GM21423 (cell line): ENCODE data around the gene KCNQ1.
"Not testable (repeated sequence)": the region's sequence is repeated elsewhere in the genome, so short reads cannot be mapped to it uniquely, and the experiment has no call there.

Source experiments
- ATAC-seq: cut with Tn5 transposase; IDR thresholded peaks from one replicate; pipeline ENCODE4 v1.9.1; 2021; ENCODE audit warnings: mild to moderate bottlenecking, moderate library complexity; ENCODE audit not compliant: unreplicated experiment

Gene KCNQ1

DNA sequence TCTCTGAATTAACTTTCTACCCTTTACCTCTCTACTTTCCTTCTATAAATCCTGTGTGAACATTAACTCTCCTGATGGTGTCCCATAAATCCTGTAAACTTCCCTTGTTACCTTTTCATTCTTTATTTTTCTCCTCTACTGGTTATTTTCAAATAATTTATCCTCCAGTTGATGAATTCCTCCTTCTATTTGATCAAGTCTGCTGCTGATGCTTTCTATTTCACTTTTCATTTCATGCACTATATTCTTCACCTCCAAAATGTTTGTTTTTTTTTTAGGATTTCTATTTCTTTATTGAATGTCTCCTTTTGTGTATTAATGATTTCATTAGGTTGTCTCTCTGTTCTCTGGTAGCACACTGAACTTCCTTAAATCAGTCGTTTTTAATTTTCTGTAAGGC is 186.4 kb downstream of the KCNQ1 start:
- no peak for ATAC-seq

DNA sequence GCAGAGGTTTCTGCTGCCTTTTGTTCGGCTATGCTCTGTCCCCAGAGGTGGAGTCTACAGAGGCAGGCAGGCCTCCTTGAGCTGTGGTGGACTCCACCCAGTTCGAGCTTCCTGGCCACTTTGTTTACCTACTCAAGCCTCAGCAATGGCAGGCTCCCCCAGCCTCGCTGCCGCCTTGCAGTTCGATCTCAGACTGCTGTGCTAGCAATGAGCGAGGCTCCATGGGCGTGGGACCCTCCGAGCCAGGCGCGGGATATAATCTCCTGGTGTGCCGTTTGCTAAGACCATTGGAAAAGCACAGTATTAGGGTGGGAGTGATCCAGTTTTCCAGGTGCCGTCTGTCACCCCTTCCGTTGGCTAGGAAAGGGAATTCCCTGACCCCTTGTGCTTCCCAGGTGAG is 195.0 kb downstream of the KCNQ1 start:
- not testable (repeated sequence) for ATAC-seq

DNA sequence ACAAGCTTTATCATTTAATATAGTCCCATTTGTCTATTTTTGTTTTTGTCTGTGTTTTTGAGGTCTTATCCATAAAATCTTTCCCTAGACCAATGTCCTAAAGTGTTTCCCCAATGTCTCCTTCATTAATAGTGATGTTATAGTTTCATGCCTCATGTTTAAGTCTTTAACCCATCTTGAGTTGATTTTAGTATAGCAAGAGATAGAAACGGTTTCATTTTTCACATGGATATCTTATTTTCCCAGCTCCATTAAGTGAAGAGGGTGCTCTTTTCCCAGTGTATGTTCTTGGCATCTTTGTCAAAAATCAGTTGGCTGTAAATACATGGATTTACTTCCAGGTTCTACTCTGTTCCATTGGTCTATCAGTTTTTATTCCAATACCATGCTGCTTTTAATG is 196.8 kb downstream of the KCNQ1 start:
- ATAC-seq: no peak

DNA sequence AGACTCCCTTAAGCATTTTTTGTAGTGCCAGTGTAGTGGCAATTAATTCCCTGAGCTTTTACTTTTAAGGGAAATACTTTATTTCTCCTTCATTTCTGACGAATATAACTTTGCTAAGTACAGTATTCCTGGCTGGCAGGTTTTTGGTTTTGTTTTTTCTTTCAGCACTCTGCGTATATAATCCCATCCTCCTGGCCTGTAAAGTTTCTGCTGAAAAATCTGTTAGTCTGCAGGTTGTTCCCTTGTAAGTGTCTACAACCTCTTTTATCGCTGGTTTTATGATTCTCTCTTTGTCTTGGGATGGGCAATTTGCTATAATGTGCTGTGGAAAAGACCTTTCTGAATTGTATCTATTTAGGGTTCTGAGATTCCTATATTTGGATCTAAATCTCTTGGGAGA is 198.9 kb downstream of the KCNQ1 start:
- no peak for ATAC-seq

DNA sequence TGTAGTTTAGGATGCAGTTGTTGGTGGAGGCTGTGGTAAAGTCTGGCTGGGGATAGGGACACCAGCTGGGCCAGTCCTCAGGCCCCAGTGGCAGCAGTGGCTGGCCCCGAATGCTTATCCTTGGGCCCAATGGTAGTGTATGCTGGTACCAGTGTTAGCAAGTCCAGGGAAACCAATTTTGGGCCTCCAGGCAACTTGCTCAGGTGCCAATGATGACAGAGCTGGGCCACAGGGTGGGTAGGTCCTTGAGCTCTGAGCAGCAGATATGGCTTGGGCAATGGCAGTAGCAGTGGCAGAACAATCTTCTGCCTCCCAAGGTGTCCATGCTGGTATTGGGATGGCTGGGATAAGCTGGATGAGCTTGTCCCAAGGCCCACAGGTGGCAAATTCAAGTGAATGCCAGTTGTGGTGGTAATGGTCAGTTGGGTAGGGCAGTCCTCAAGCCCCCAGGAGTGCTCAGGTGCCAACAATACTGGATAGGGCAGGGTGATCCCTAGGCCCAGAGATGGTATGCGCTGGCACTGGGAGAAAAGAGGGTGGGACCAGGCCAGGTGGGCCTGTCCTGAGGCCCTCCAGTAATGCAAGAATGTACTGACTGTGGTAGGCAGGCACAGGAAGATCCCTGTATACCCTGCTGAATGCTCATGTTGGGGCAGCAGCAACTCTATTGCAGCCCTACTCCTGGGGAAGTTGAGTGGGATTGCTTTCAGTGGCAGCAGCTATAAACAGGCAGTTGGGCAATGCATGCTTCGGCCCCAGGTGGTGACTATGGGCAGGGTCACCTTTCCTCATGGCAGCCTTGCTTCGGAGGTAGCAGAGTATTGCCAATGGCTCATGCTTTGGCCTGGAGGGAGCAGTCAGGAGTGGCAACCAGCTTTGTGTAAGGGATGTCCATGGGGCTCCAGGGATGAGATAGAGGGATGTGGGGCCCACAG is 200.3 kb downstream of the KCNQ1 start:
- no peak for ATAC-seq

DNA sequence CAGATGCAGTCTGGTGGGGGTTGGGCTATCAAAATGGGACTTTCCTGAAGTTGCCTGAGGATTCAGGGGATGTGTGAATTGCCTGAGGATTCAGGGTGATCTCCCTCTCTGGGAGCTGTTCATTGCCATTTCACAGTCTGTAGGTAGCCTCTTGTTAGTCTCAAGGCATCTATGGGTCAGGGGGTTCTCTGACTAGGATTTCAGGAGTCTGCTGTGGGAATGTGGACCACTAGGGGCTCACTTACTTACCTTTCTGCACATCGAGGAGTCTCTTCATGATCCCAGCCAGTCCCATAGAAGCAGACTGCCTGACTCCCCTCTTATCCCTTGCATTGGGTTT is 200.9 kb downstream of the KCNQ1 start:
- no peak for ATAC-seq

DNA sequence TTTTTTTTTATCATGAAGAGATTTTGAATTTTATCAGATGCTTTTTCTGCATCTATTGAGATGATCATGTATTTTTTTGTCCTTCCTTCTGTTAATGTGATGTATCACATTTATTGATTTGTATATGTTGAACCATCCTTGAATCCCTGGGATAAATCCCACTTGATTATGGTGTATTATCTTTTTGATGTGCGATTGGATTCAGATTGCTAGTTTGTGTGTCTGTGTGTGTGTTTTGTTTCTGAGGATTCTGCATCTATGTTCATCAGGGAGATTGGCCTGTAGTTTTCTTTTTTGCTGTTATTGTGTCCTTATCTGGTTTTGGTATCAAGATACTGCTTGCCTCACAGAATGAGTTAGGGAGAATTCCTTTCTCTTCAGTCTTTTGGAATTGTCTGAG is 202.4 kb downstream of the KCNQ1 start:
- ATAC-seq: no peak

DNA sequence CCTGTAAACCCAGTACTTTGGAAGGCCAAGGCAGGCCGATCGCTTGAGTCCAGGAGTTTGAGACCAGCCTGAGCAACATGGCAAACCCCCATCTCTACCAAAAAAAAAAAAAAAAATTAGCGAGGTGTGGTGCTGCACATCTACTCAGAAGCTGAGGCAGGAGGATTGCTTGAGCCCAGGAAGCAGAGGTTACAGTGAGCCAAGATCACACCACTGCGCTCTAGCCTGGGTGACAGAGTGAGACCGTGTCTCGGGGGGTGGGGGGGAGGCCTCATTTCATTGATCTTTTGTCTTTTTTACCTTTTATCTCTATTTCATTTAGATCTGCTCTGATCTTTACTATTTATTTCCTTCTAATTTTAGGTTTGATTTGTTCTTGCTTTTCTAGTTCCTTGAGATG is 203.1 kb downstream of the KCNQ1 start:
- ATAC-seq: no peak

DNA sequence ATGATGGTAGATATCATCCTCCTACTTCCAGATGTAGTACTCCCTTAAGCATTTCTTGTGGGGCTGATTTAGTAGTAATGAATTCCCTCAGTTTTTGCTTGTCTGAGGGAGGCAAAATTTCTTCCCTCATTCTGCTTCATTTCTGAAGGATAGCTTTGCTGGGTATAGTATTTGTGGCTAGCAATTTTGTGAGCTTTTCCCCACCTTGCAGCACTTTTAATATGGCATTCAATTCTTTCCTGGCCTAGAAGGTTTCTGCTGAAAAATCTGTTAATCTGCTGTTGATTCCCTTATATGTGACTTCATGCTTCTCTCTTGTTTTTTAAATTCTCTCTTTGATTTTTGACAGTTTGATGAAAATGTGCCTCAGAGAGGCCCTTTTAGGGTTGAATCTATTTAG is 204.6 kb downstream of the KCNQ1 start:
- ATAC-seq: no peak

DNA sequence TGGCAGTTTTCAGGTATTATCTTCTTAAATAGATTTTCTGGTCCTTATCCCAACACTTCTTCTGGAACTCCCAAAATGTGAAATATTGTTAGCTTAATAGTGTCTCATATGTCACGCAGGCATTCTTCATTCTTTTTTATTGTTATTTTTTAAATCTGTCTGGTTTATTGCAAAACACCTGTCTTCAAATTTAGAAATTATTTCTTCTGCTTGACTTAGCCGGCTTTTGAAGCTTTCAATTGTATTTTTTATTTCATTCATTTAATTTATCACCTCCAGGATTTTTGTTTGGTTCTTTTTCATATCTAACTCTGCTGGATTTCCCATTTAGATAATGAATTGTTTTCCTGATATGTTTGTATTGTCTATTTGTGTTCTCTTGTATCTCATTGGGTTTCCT is 205.0 kb downstream of the KCNQ1 start:
- no peak for ATAC-seq

DNA sequence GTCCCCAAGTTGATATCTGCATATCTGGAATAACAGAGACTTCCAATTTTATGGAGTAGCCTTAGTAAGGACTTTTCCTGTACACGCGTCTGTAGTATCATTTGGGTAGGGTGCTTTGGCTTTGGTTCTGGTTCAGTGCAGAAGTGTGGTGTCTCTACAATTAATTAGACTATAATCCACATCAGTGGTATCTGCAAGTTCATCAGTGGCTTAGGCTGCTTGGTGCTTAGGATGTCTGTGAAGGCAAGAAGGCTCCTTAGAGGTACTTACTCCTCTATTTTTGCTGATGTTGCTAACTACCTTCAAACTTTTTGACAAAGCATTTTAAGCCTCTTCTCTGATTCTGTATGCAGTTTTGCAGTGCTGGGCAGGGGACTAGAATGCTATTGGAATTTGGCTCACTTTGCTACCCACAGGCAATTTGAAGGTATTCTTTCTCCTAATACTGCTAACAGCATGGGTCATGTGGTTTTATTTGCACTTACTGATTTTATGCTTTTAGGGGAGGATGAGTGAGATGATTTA is 205.6 kb downstream of the KCNQ1 start:
- no peak for ATAC-seq

DNA sequence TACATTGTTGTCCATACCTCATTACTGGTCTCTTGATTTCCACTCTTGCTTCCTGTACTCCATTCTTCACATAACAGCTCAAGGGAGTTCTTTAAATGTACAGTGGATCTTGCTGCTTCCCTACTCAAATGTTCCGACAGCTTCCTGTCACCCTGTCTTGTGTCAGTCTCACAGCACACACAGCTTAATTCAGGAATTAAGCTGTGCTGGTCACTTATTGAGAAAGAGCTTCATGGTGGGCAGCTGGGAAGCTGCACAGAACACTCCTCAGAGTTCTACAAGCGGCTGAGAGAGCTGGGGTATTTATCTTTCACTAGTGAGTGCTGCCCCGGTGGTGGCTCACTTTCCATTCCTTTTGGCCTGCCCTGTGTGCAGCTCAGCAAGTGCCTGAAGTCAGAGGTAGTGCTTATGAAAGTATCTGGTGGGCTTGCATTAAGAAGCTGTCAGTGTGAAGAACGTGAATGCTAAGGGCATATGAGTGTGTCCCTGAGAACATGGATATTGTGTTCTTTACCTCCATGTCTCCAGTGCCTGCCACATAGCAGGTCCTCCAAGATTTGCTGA is 206.3 kb downstream of the KCNQ1 start:
- ATAC-seq: no peak

DNA sequence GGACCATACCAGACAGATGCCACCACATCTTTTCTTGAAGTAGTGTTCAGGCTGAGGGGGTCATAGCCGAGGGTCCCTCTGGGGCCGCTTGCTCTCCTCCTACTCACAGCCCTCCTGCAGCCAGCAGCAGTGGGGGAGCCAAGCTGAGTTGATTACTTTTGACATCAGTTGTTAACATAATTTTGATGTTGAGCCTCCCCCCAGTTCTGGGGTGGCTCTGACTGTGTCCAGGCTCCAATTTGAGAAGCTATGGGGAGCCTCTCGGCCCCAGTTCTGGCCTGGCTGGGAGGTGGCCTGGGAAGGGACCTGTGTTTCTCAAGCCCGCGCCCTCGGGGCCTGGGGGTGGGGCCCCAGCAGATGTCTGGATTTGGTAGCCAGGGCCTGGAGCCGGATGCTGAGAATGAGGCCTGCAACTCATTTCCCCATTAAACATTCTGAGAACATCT is 207.0 kb downstream of the KCNQ1 start:
- ATAC-seq: no peak

DNA sequence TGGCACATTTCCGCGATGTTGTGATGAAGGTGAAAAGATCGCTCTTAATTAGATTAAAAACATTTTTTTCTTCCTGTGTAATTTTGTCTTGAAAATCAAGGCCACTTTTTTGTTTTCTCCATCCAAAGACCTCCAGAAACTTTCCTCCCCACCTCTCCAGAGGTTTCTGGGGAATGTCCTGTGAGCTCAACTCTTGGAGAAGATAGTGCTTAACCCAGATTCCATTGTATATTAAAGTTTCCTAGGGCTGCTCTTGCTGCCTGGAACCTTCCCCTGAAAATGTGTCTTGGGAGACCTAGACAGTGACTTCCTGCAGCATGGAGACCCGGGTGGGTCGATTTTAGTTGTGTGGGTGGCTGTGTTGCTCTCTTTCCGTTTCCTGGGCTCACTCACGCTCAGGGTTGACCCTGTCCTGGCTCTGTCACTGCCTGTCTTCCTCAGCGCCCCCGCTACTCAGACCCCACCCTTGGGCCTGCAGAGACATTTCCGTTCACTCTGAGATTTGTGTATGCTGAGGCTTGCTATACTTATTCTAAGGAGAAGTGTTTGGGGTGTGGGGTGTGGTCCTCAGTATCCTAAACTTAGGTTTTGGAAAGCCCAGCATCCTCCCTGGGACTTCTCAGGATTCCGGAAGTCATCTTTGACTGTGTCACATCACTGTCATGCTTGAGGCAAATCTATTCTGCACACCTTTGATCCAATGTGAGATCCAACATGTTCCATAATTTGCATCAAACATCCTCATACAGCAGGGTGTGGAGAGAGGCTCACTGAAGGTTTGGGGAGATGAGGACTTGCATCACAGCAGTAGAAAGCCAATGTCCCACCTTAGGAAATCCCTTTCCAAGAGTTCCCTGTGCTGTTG is 207.8 kb downstream of the KCNQ1 start:
- no peak for ATAC-seq

DNA sequence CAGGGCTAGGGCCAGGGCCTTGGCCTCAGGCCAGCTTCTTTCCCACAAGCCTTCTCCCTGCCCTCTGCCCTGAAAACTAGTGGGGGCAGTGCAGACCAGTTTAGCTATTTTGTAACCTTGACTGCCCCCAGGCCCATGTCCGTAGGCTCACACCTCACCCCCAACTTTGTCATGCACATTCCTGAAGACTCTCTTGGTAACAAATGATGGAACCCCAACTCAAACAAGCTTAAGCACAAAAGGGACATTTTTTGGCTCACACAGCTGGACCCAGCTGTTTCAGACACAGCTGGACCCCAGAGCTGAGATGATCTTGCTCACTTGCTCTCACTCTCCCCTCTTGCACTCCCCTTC is 208.4 kb downstream of the KCNQ1 start:
- no peak for ATAC-seq

DNA sequence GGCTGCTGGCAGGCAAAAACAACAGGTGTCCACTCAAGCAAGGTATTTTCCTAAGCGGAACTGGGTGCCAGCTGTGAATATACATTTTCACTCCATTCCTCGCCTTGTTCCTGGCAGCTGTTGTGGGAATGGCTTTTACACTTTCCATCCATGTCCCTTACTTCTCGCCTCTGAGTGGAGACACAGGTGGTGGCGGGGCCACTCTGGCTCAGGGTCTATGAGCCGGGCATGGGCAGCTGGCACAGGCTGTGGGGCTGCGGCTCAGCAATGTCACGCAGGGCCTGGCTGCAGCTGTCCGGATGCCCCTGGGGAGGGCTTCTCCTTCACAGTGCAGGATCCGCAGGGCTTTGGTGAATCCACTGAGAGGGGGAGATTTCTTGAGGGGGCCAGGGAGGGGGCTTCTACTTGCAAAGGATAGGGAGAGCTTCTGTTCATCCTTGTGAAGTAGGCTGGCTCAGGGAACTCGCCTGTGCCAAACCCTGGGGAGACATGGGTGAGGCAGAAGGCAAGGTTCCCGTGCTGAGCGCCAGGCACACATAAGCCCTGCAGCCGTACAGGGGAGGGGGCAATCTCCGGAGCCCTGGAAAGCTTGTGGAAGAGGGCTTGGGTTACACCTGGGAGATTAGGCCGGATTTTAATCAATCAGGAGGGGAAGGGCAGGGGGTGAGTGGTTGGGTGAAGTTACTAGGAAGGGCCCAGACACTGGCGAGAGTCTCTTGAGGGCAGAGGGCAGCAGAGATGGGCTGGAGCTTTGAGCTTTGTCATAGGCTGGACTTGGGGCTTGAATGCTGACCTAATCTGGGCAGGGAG is 209.3 kb downstream of the KCNQ1 start:
- no peak for ATAC-seq

DNA sequence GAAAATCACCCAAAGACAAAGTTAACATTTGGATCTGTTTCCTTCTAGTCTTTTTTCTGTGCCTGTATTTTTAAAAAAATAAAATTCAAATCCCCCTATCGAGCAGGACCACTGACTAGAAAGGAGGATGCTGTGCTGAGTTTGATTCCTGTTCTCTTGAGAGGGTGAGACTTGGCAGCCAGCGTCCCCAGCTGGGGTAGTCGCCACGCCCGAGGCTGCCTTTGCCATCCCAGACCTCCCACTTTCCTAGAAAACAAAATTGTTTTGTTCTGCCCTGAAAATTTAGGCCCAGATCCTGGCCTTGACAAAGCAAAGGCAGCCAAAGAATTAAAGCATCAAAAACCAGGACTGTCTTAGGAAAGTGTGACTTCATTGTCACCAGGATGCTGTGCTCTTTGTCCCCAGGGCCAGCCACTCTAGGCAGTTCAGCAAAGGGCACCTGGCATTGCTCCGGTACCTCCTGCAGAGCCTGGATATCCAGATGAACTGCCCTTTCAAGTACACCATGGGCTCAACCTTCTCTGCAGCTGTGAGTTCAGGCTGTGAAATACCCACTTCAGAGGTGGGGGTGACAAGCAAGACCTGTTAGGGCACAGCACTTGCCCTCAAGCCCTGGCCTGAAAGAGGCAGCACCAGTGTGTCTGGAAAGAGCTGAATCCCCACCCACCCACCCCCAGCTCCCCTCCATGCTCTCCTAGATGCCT is 210.4 kb downstream of the KCNQ1 start:
- ATAC-seq: no peak

DNA sequence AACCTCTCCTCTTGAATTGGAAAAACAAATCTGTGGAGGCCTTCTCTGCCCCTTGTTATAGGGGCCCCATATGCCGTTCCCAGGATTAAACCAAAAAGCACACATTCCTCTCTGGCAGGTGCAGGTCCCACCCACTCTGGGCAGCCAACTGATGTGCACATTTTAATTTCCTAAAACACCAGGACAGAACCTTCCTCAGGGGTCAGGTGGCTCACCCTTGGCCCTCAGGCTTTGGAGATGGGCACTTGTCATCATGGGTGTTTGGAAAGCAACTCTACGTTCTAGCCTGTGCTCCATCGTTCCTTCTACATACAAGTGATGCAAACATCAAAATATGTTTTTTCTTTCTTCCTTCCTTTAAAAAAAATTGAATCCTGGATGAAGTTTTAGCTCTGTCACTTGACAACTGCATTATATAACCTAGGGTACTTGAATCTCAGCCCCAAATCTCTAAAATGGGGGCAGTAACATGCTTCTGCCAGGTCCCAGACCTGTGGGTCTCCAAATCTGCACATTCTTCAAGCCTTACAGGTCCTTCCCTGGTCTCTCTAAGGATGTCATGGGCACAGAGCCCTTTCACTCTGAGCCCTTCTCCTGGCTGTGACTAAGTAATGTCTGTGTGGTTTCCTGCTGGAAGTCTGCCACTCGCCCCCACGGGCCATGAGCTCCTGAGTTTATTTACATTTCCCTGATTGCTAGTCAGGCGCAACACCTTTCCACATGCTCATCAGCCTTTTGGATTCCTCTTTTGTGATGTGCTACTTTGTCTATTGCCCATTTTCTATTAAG is 211.2 kb downstream of the KCNQ1 start:
- no peak for ATAC-seq

DNA sequence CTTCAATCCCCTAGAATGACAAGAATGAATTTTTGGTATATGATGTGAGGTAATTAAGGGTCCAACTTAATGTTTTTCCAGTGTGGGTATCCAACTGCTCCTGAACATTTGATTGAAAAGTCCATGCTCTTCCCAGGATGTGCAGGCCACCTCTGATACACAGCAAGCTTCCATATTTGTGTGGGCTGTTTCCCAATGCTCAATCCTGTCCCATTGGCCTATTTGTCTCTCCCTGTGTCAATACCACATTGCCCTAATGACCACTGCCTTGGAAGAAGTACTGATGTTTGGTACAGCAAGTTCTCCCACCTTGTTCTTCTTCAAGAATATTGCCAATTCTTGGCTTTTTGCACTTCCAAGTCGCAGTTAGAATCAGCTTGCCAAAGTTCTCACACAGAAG is 212.1 kb downstream of the KCNQ1 start:
- no peak for ATAC-seq
